NCI-H146 treated with DMSO at 0.1 percent for 48 hours (cell line): ENCODE data around the gene SLCO2B1.

Experiments
- DNase-seq: peaks from one replicate; lab custom pipeline; 2025; ENCODE audit not compliant: unreplicated experiment; lab: John Stamatoyannopoulos, UW

Gene SLCO2B1

DNA sequence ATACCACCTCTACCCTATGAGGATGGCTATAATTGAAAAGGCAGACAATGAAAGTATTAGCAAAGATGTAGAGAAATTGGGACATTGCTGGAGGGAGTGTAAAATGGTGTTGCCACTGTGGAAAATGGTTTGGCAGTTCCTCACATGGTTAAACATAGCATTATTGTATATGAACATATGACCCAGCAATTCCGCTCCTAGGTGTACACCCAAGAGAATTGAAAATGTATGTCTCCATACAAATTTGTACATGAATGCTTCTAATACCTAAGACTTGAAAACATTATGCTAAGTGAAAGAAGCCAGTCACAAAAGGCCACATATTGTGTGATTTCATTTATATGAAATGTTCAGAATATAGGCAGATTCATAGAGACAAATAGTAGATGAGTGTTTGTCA, 10.0 kb downstream of the SLCO2B1 start:
- DNase-seq = no peak

DNA sequence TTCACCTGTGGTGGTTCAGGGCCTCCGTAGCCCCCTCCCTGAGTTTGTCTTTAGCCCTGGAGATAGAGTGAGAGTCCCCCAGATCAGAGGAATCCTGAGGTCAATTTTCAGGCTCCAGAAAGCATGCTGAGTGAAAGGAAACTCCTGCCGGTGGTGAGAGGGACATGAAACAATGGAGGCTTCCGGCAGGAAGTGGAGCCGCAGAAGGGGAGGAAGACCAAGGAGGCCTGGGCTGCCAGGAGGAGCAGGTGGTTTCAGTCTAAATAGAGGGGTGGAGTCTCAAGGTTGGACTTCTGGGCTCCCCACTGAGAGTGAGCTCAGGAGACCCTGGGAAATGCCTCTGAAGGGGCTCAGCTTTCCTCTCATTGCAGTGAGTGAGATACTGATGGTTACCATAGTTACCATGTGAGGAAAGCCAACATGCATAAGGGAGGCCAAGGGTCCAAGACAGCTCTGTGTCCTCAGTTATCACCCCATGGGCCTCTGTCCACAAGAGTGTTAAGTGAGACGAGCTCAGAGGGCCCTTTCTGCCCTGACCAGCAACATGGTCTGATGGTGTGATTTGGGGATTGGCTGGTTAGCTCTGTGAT, 10.7 kb downstream of the SLCO2B1 start:
- DNase-seq = no peak

DNA sequence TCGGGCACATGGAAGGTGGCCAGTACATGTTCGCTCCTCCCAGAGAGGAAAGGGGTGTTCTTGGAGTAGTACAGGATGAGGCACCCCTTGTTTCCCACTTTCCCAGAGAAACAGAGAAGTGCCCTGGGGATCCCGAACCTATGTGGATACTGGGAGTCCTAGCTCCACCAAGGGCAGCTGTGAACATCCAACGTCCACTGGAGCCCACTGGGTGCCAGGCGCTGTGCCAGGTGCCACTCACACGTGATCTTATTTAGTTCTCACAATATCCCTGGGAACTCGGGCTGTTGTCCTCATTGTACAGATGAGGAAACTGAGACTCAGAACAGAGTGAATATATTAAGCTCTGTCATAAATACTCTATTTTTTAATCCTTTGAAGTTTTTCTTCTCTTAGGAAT, 12.0 kb downstream of the SLCO2B1 start:
- no peak for DNase-seq

DNA sequence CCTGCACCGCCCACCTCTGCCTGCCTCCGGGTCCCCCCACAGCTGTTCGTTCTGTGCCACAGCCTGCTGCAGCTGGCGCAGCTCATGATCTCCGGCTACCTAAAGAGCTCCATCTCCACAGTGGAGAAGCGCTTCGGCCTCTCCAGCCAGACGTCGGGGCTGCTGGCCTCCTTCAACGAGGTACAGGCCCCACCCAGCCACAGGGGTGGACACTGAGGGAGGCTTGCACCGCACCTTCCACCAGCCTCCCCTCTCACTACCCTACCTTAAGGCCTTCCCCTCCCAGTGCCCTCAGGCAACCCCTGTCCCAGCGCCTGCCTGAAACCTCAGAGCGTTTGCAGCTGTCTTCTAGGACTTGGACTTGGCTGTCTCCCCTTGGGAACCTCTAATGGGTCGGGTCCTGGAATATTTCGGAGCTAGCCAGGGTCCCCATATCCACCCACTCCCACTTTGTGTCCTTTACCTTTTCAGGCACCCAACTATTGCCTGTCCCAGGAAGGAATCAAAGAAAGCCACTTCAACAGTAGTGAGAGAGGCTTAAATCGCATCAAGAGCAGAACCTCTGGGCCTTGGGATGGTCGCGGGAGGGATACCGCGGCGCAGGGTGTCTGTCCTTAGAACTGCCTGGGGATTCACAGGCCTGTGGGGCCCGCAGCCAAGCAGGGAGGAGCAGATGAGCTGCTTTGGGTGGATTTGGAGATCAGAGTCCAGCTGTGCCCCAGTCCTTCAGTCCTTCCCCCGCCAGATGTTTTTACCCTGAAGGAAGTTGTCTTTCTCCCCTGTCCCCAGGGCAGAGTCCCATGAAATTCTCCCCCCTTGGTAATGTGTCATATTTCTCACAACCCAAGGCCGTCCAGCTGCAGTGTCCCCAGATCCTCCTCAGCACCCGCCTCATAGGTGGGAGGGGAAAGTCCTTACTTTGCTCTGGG, 13.3 kb downstream of the SLCO2B1 start:
- no peak for DNase-seq

DNA sequence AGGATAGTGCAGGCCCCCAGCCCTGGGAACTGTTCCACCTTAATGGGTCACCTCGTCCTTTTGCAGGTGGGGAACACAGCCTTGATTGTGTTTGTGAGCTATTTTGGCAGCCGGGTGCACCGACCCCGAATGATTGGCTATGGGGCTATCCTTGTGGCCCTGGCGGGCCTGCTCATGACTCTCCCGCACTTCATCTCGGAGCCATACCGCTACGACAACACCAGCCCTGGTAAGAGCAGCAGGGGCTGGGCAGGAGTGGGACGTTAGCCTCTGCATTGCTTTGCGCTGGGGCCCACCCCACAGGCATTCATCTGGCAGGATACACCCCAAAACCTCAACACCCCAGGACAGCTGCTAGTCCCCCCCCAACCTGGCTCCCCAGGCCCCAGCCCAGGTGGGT, 14.8 kb downstream of the SLCO2B1 start:
- no peak for DNase-seq

DNA sequence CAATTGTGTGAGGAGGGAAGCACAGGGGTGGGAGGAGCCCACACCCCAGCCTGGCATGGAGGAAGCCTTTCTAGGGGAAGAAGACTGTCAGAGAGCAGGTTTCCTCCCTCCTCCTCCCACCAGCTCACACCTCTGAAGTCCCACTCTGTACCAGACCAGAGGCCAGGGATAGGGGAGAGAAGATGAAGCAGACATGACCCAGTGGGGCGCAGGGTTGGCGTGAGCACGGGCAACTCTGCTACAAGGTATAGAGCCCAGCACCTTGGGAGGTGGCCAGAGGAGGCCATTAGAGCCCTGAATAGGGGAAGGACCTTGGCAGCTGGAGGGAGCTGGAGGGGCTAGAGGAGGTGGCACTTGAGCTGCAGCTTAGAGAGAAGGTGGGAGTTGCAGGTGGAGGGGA, 15.9 kb downstream of the SLCO2B1 start:
- no peak for DNase-seq

DNA sequence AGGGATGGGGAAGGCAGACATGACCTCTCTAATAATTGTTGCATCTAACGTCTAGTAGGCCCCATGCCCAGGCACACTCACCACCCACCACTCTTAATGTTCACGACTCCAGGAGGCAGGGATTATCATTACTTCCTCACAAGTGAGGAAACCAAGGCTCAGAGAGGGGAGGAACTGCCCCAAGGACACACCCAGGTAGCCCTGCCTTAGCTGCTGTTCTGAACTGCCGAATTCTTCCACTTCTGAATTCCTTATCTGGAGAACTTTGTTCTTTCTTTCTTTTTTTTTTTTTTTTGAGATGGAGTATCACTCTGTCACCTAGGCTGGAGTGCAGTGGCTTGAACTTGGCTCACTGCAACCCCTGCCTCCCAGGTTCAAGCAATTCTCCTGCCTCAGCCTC, 16.7 kb downstream of the SLCO2B1 start:
- DNase-seq = no peak

DNA sequence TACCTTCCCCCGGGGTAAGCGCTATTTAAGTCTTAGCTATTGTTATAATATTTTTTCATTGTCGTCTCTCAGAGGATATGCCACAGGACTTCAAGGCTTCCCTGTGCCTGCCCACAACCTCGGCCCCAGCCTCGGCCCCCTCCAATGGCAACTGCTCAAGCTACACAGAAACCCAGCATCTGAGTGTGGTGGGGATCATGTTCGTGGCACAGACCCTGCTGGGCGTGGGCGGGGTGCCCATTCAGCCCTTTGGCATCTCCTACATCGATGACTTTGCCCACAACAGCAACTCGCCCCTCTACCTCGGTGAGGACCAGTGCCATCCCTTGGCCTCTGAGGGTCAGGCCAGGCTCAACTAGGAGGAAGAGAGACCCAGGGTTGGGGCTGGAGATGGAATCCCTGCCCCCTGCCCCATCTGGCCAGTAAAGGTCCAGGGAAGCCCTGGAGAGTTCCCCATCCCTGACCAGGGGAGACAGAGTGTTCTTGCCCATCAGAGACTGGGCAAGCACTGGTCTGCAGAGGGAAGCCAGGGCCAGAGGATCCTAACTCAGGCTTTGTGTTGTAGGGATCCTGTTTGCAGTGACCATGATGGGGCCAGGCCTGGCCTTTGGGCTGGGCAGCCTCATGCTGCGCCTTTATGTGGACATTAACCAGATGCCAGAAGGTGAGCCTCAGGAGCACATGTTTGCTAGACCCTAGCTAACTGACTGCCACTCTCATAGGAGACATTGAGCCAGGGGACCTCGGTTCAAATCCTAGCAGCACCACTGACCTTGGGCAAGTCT, 18.4 kb downstream of the SLCO2B1 start:
- no peak for DNase-seq

DNA sequence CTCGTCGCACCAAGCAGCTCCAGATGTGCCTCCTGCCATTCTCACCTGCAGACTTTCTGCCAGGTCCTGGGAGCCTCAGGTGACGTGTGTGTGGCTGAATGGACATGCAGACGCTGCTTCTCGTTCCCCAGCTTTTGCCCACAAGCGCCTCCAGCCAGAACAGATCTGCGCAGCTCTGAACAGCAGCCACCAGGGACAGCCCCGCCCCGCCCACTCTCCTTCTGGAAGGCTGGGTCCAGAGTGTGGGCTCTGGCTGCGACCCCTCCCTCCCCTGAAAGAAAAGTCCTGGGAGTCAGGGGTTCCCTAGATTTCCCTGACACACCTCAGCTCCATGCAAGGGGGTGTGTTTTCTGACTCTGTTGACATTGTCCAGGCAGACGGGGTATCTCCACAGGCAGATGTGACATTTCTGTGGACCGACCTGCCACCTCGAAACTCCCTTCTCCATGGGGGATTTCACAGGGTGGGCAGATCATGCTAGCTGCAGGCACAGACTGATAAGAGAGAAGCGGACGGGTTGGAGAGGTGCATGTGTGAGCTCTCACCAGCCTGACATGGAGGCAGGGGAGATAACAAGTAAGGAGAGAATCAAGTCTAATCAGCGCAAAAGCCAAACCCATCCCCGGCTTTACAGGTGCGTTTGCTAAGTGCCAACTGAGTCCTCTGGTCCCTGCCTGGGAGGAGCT, 19.8 kb downstream of the SLCO2B1 start:
- DNase-seq = no peak

DNA sequence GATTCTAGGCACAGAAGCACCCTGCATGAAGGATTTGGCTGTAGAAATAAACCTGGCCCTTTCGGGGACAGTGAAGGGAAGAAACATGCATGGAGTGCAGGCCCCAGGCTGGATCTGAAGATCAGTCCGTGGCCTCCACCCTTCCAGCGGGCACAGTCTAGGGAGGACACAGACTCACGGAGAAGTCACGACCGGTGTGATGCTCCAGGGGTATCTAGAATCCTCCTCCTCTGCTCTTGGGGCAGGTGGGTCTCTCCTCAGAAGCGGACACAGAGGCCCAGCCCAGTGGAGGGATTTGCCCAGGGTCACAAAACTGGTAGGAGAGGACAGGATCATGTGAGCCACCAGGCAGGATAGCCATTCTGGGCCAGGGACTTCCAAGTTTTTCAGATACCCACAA, 22.4 kb downstream of the SLCO2B1 start:
- no peak for DNase-seq

DNA sequence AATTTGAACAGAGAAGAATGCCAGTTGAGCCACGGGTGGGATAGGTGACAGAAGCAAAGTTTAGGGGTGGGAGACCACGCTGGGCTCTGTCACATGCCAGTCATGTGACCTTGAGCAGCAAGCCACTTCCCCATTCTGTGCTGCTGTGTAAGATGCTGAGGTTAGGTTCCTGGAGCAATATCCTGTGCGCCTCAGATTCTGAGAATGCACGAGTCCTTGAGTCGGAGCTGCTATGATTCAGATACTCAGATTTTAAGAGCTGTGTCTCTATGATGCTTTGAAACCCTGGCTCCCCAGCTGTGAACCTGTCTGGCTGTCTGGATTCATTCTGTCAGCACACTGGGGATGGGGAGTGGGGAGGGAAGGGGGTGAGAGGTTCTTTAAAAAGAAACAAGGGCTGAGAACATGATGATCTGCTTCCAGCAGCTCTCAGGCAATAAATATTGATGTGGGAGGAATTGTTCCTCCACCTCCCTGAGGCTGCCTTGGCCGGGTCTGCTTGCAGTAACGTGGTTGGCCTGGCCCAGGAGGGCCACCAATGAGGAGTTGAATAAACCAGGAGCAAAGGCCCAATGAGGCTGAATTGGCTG, 24.0 kb downstream of the SLCO2B1 start:
- DNase-seq = no peak

DNA sequence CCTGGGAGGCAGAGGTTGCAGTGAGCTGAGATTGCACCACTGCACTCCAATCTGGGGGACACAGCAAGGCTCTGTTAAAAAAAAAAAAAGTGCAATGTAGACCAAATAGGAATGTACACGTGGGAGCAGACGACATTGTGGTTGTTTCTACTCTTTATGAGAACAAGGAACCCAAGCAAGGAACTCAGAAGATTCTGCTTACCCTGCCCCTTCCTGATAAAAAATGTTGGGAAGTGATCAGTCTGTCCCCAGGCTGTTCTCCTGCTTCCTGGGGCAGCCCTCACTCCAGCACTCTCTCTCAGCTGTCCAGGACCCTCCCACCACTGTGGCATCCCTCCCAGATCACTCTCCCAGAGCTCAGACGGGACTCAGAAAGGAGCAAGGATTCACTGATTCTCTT, 31.8 kb downstream of the SLCO2B1 start:
- DNase-seq = no peak

DNA sequence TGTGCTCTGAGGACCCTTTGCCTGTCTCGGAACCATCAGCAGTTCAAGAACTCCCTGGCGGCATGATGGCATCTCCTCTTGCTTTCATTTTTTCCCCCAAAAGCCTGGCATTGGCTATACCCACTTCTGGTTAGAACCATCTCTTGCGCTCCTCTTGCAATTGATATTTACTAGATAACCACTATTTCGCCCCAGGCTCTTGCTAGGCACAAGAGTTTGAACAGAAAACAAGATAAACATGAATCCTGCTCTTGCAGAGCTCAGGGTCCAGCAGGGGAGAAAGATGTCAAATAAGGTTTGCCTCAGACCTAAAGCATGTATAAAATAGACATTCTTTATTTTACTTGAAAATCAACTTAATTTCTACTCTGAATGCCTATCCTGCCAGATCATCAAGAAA, 33.1 kb downstream of the SLCO2B1 start:
- DNase-seq = no peak

DNA sequence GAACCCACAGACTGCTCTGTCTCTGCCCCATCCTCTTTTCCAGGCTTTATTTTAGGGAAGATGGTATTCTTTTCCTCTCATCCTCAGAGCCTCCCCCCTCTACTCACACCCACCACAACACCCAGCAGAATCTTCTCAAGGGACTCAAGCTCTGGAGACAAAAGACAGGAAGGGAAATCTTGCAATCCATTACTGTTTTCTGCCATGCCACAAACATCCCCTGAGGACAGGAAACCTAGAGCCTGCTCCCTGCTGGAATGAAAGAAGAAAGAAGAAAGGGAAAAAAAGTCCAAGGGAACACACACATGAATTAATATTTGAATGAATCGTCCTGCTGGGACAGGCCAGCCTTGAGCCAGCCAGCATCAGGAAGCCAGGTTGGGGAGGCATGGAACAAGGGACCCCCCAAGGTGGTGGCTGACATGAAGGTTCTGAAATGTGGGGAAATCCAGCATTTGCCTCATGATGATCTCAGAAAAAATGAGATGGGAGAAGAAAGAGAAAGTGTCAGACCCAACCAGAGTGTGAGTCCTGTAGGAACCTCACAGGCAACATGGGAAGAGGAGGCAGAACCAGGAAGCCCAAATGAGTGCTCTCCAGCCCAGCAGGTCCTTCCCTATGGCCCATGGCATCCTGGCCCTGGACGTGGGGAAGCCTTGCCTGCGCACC, 34.0 kb downstream of the SLCO2B1 start:
- no peak for DNase-seq

DNA sequence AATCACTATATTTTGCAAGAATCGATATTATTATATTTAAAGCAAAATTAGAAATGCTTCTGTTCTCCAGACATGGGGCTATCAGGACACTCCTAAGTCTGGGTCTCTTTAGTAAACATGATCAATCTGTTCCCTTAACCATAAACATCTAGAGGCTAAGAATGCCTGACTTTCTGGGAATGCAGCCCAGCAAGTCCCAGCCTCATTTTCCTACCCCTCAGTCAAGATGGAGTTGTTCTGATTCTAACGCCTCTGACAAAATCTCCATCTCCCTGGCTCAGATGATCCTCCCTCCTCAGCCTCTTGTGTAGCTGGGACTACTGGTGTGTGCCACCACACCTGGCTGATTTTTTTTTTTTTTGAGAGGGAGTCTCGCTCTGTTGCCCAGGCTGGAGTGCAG, 35.0 kb downstream of the SLCO2B1 start:
- no peak for DNase-seq

DNA sequence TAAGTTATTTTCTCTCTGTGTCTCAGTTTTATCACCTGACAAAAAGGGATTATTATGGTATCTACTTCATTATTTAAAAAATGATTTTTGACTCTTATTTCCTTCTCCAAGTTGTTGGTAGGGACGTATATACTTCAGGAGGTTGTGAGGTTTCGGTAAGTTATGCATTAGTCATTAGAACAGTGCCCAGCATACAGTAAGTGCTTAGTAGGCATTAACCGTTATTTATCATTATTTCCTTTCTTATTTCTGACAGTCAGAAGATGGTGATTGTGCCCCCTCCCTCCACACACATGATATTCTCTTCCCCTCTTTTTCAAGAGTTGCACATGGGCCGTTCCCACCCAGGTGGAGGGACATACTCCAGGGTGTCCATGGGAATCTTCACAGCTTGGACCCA, 36.1 kb downstream of the SLCO2B1 start:
- no peak for DNase-seq

DNA sequence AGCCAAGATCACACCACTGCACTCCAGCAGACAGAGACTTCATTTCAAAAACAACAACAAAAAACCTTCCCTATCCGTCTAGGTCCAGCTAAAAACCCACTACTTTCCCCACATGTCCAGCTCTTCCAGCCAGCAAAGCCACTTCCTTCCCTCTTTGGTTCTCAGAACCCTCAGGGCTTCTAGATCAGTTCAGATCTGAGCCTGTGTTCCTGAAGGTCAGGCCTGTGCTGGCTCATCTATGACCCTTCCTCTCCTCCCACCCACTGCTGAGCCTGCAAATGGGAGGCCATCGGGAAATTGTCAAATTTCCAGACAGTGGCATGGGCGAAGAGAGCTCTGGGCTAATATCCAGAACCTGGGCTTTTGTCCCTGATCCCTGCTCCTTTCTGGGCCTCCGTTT, 37.8 kb downstream of the SLCO2B1 start:
- no peak for DNase-seq

DNA sequence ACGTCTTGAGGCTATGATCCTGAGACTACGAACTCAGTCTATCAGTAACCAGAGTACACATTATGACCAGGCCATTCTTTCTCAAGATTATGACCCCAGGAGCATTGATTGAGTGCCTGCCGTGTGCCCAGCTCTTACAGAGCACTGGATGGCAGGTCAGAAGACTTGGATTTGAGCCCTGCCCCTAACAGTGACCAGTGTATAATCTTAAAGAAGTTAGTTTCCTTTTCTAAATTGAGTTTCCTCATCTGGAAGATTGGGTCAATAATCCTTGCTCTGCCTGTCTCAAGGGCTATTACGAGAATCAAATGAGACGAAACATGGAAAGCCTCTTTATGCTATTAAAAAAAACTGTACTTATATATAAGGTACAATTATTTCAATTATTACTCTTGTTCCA, 38.2 kb downstream of the SLCO2B1 start:
- no peak for DNase-seq

DNA sequence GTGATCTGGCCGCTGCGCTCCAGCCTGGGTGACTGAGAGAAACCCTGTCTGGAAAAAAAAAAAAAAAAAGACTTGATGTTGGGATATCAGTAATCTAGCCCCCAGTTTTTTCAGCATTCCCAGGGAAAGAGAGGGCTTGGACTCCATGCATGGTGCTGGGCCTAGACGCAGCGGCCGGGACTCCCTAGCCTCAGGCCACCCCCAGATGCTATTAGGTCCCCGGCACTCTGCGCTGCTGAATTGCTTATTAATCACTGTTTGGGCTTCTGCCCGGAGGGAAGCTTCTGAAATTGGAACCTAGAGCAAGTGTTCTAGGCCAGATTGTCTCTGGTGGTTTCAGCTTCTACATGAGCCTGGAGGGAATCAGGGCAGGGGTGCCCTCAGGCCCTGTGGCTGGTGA, 39.0 kb downstream of the SLCO2B1 start:
- DNase-seq = no peak

DNA sequence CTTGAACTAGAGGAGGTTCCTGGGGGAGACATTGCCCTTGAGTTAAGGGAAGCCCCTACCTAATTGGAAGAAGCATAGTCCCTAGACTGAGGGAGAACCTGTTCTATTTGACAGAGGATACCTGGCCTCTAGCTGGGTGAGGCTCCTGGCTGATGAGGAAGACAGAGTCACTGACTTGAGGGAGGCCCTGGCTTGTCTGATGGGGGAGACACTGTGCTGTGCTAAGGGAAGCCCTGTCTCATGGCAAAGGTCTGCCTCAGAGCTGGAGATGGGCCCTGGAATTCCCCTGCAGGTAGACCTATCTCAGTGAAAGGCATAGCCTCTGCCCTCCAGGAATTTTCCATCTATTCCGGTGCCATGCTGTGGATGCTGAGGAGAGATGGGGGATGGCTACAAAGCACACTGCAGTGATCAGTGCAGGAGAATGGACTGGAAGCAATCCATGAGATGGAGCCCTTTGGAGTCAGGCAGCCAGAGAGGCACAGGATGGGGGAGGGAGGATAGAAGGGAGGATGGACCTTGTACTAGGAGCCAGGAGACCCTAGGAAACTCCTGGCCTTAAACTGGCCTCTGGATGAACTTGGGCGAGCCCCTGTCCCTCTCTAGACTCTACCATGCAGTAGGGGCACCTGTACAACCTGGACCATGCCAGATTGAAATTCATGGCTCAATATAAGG, 39.9 kb downstream of the SLCO2B1 start:
- DNase-seq = no peak
